Colonic mucosa (tissue), 4 donors: ENCODE data around the gene PIP5K1A. TPM values are rescaled to one million over a fixed set of nuclear protein-coding genes. Genes with fewer than 3 reads are reported as not detected.

Source experiments
- DNase-seq: peaks from one replicate; pipeline ENCODE4 v3.0.0-alpha.2; 2020
- H3K27ac ChIP-seq: fragments of 200-600 bp; one replicate; pipeline ENCODE4 v1.8.0; 2021
- H3K27me3 ChIP-seq: fragments of 200-600 bp; one replicate; pipeline ENCODE4 v1.8.0; 2021
- H3K36me3 ChIP-seq: fragments of 200-600 bp; one replicate; pipeline ENCODE4 v1.8.0; 2021
- H3K4me1 ChIP-seq: fragments of 200-600 bp; one replicate; pipeline ENCODE4 v1.8.0; 2021; ENCODE audit warnings: mild to moderate bottlenecking
- H3K4me3 ChIP-seq: fragments of 200-600 bp; one replicate; pipeline ENCODE4 v1.8.0; 2021
- H3K9ac ChIP-seq, 2 donors: one replicate each; pipeline ENCODE4 v1.7.0; 2013; ENCODE audit warnings: control low read depth in 2 of 2, low read depth in 2 of 2, low read length in 2 of 2
- H3K9me3 ChIP-seq: fragments of 200-600 bp; one replicate; pipeline ENCODE4 v1.8.0; 2021
- CTCF ChIP-seq: fragments of 200-600 bp; IDR thresholded peaks from one replicate; pipeline ENCODE4 v1.8.0; 2022; ENCODE audit warnings: antibody characterized with exemption, mild to moderate bottlenecking
- intact Hi-C: fragments of 100-400 bp; cut with DNase I; formaldehyde crosslinking; loops from one replicate; pipeline ENCODE4 v1.14.1; 2022
- total RNA-seq, 2 donors: library from RNA; stranded (reverse); fragmentation: NEBNext Ultra II Directional in 1 of 2; extraction: Animal tissue kit (Norgen Biotek cat#: 25700) in 1 of 2; gene quantifications; one replicate each; pipeline ENCODE4 v1.2.1, GENCODE V29; 2021
- donor health status: healthy.
- donor health status: DM: no; HTN: no; CAD: no.
- donor health status: DM: no; HTN: no; CAD: no.

PIP5K1A gene
- total RNA-seq, 2 donors from 2014 or later: 33.3 to 38.9 TPM

GRCh38 chr1:151210830-151211229 is 12.5 kb downstream of the PIP5K1A start:
- Histone ChIP-seq H3K9me3 (no peaks in the 10 kb centered on the region), H3K9ac (no peak overlapping the region), H3K27ac (no peak overlapping the region), H3K27me3 (no peaks in the 10 kb centered on the region), H3K4me1 (no peaks in the 10 kb centered on the region), H3K4me3 (no peak overlapping the region), H3K36me3 (no peaks in the 10 kb centered on the region)
- DNase-seq: no peak
- TF ChIP-seq CTCF: no peak
- intact Hi-C loops: no loop called here

GRCh38 chr1:151211972-151212705 is 13.8 kb downstream of the PIP5K1A start:
- DNase-seq: no peak
- no peaks in the 10 kb centered on the region for H3K4me1 ChIP-seq
- H3K9ac ChIP-seq: no peak overlapping the region
- TF ChIP-seq CTCF: no peak
- intact Hi-C loops: no loop called here
- H3K27ac ChIP-seq: no peak overlapping the region
- no peaks in the 10 kb centered on the region for H3K36me3 ChIP-seq
- H3K9me3 ChIP-seq: no peaks in the 10 kb centered on the region
- no peaks in the 10 kb centered on the region for H3K27me3 ChIP-seq
- H3K4me3 ChIP-seq: no peak overlapping the region

- Histone ChIP-seq H3K9me3 (no peaks in the 10 kb centered on the region), H3K4me3 (no peak overlapping the region), H3K9ac (no peak overlapping the region), H3K4me1 (no peaks in the 10 kb centered on the region), H3K27ac (no peak overlapping the region), H3K27me3 (no peaks in the 10 kb centered on the region), H3K36me3 (no peaks in the 10 kb centered on the region)
- DNase-seq: no peak
- no peak for TF ChIP-seq CTCF
- intact Hi-C loops: no loop called here
These were observed 15.2 kb downstream of the PIP5K1A start for GRCh38 chr1:151213560-151213959.

GRCh38 chr1:151221616-151222015 is 23.3 kb downstream of the PIP5K1A start:
- Histone ChIP-seq H3K9ac (no peak overlapping the region), H3K27ac (no peak overlapping the region), H3K4me3 (no peak overlapping the region), H3K27me3 (no peaks in the 10 kb centered on the region), H3K36me3 (no peaks in the 10 kb centered on the region), H3K9me3 (no peaks in the 10 kb centered on the region), H3K4me1 (no peaks in the 10 kb centered on the region)
- TF ChIP-seq CTCF: no peak
- DNase-seq: no peak
- intact Hi-C loops: no loop called here

- no peaks in the 10 kb centered on the region for H3K36me3 ChIP-seq
- no peaks in the 10 kb centered on the region for H3K4me1 ChIP-seq
- H3K27me3 ChIP-seq: no peaks in the 10 kb centered on the region
These were observed 23.8 kb downstream of the PIP5K1A start for GRCh38 chr1:151222130-151222529.

More at GRCh38 chr1:151222130-151222529, 23.8 kb downstream of the PIP5K1A start:
- Histone ChIP-seq H3K9ac (no peak overlapping the region), H3K27ac (no peak overlapping the region), H3K4me3 (no peak overlapping the region), H3K9me3 (no peaks in the 10 kb centered on the region)
- no peak for TF ChIP-seq CTCF
- no peak for DNase-seq
- intact Hi-C loops: no loop called here
